HEK293T (cell line): ENCODE measurements around the gene MAGI3.
"Not testable (repeated sequence)": the region's sequence is repeated elsewhere in the genome, so short reads cannot be mapped to it uniquely, and the experiment has no call there.

Source experiments
- CTCF ChIA-PET: fragments of 350-600 bp; formaldehyde crosslinking; extraction: SDS; loops from one replicate; lab custom pipeline; 2021; ENCODE audit warnings: antibody characterized with exemption, inconsistent platforms; lab: Yijun Ruan, JAX
- POLR2A ChIA-PET: fragments of 350-600 bp; formaldehyde crosslinking; extraction: SDS; loops from one replicate; lab custom pipeline; 2020; ENCODE audit warnings: antibody characterized with exemption, inconsistent platforms; lab: Yijun Ruan, JAX
- DNase-seq: peaks from one replicate; pipeline ENCODE4 v3.0.0; 2012; ENCODE audit warnings: mixed read lengths; ENCODE audit errors: extremely low spot score
- ARNT ChIP-seq: fragments of 450-650 bp; IDR thresholded peaks from 2 replicates; pipeline ENCODE4 v1.6.1; 2017; ENCODE audit warnings: mild to moderate bottlenecking
- BHLHE40 ChIP-seq: fragments of 450-650 bp; IDR thresholded peaks from 2 replicates; pipeline ENCODE4 v1.6.1; 2016; ENCODE audit warnings: mild to moderate bottlenecking, moderate library complexity, borderline replicate concordance
- CTBP1 ChIP-seq: fragments of 450-650 bp; IDR thresholded peaks from 2 replicates; pipeline ENCODE4 v1.6.1; 2016; ENCODE audit warnings: borderline replicate concordance
- ELF4 ChIP-seq: fragments of 450-650 bp; IDR thresholded peaks from 2 replicates; pipeline ENCODE4 v1.6.1; 2017; ENCODE audit warnings: antibody characterized with exemption
- FOXA1 ChIP-seq: fragments of 450-650 bp; IDR thresholded peaks from 2 replicates; pipeline ENCODE4 v1.6.1; 2016; ENCODE audit warnings: mild to moderate bottlenecking
- FOXK2 ChIP-seq: fragments of 450-650 bp; IDR thresholded peaks from 2 replicates; pipeline ENCODE4 v1.6.1; 2016; ENCODE audit warnings: mild to moderate bottlenecking
- FOXM1 ChIP-seq: fragments of 450-650 bp; IDR thresholded peaks from 2 replicates; pipeline ENCODE4 v1.6.1; 2017; ENCODE audit warnings: mild to moderate bottlenecking, borderline replicate concordance
- HDGF ChIP-seq: fragments of 450-650 bp; IDR thresholded peaks from 2 replicates; pipeline ENCODE4 v1.6.1; 2017; ENCODE audit warnings: antibody characterized with exemption, borderline replicate concordance
- L3MBTL2 ChIP-seq: fragments of 450-650 bp; conservative IDR thresholded peaks from 2 replicates; pipeline ENCODE4 v1.6.1; 2016; ENCODE audit warnings: mild to moderate bottlenecking
- LEF1 ChIP-seq: fragments of 450-650 bp; IDR thresholded peaks from 2 replicates; pipeline ENCODE4 v1.6.1; 2017; ENCODE audit warnings: mild to moderate bottlenecking, borderline replicate concordance
- NFRKB ChIP-seq: fragments of 450-650 bp; IDR thresholded peaks from 2 replicates; pipeline ENCODE4 v1.6.1; 2016; ENCODE audit warnings: mild to moderate bottlenecking, moderate library complexity
- PKNOX1 ChIP-seq: fragments of 450-650 bp; IDR thresholded peaks from 2 replicates; pipeline ENCODE4 v1.6.1; 2016
- SP1 ChIP-seq: fragments of 450-650 bp; IDR thresholded peaks from 2 replicates; pipeline ENCODE4 v1.6.1; 2017
- SUZ12 ChIP-seq: fragments of 450-650 bp; IDR thresholded peaks from 2 replicates; pipeline ENCODE4 v1.6.1; 2016; ENCODE audit warnings: mild to moderate bottlenecking
- TARDBP ChIP-seq: fragments of 450-650 bp; IDR thresholded peaks from 2 replicates; pipeline ENCODE4 v1.6.1; 2016
- ZNF384 ChIP-seq: fragments of 450-650 bp; IDR thresholded peaks from 2 replicates; pipeline ENCODE4 v1.6.1; 2016

MAGI3 gene

DNA sequence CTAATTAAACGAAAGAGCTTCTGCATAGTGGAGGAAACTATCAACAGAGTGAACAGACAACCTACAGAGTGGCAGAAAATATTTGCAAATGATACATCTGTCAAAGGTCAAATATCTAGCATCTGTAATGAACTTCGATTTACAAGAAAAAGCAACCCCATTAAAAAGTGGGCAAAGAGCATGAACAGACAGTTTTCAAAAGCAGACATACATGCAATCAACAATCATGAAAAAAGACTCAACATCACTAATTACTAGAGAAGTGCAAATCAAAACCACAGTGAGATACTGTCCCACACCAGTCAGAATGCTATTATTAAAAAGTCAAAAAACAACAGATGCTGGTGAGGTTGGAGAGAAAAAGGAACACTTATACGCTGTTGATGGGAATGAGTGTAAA lies 103.2 kb downstream of the MAGI3 start:
- POLR2A ChIA-PET = no interaction called here
- no peak for TF ChIP-seq TARDBP
- no peak for TF ChIP-seq ZNF384
- no peak for TF ChIP-seq FOXK2
- no peak for TF ChIP-seq FOXM1
- TF ChIP-seq SUZ12 = no peak
- TF ChIP-seq FOXA1 = no peak
- TF ChIP-seq L3MBTL2 = no peak
- TF ChIP-seq CTBP1 = no peak
- TF ChIP-seq BHLHE40 = no peak
- TF ChIP-seq NFRKB = no peak
- TF ChIP-seq SP1 = no peak
- no peak for TF ChIP-seq ARNT
- TF ChIP-seq ELF4 = no peak
- no peak for TF ChIP-seq LEF1
- no peak for DNase-seq
- CTCF ChIA-PET = no interaction called here

GRCh38 chr1:113505357-113505756 lies 115.0 kb downstream of the MAGI3 start:
- CTCF ChIA-PET = no interaction called here
- TF ChIP-seq L3MBTL2 (no peak), PKNOX1 (no peak), FOXA1 (no peak), HDGF (no peak), NFRKB (no peak), ARNT (no peak), SP1 (no peak), FOXK2 (no peak), SUZ12 (no peak), CTBP1 (no peak), LEF1 (no peak), BHLHE40 (no peak), FOXM1 (no peak), ZNF384 (no peak), ELF4 (no peak), TARDBP (no peak)
- no peak for DNase-seq
- POLR2A ChIA-PET = no interaction called here

DNA sequence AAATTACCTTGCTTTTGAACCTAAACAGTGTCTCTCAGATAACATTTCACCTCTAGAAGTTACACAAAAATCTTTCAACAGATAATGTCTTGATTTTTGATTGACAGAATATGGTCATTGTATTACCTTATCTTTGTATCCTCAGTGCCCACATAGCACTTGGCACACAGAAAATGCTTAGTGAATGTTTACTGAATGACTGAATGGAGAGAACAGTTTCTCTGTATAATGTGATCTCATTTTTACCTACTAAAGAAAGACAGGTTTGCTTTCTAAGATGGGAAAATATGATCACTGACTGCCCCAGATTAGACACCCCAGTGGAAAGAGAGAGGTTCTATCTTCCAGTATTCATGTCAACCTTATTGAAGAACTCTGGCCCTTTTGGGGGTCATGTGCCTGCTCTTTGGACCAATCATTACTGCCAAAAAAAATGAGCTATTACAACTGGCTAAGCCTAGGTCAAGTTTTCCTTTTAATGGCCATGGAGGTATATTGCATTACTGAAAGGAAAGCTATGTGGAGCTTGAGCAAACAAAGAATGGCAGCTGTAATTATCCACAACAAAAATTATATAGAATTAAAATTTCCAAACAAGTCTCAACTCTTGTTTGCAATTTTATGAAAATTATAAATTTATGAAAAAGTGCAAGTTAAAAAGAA lies 117.4 kb downstream of the MAGI3 start:
- no peak for DNase-seq
- TF ChIP-seq SUZ12 (no peak), HDGF (no peak), FOXK2 (no peak), NFRKB (no peak), FOXM1 (no peak), SP1 (no peak)
- POLR2A ChIA-PET = no interaction called here
- CTCF ChIA-PET = no interaction called here

GRCh38 chr1:113508364-113509164 lies 118.2 kb downstream of the MAGI3 start:
- no peak for DNase-seq
- TF ChIP-seq NFRKB (no peak), FOXK2 (no peak), SP1 (no peak), ZNF384 (no peak), SUZ12 (no peak), FOXM1 (no peak)
- ChIA-PET CTCF (no interaction called here), POLR2A (no interaction called here)

DNA sequence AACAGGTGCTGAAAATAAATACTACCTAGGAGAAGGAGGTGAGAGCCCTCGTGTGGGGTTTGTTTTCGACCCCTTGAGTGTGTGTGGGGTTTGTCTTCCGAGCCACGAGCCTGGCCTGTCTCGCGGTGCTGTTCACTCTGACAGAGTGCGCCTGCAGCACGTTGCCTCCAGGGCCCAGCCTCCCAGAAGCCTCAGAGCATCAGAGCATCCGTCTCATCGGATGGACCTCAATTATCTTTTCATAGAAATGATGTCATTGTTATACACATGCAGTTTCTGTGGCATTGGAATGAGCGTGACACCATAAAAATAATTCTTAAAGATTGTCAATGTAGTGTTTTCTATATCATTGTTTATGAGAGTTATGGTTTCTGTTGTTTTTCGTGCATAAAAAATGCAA lies 119.5 kb downstream of the MAGI3 start:
- DNase-seq, CTCF ChIA-PET, POLR2A ChIA-PET: not testable (repeated sequence)

- TF ChIP-seq LEF1 = no peak
- no peak for TF ChIP-seq HDGF
- TF ChIP-seq FOXM1 = no peak
- no peak for TF ChIP-seq SP1
- TF ChIP-seq PKNOX1 = no peak
- no peak for TF ChIP-seq TARDBP
- no peak for TF ChIP-seq NFRKB
- no peak for TF ChIP-seq CTBP1
- no peak for TF ChIP-seq BHLHE40
- DNase-seq = no peak
- ChIA-PET CTCF (no interaction called here), POLR2A (no interaction called here)
These were observed 121.0 kb downstream of the MAGI3 start for GRCh38 chr1:113511269-113511668.

GRCh38 chr1:113515498-113515897 lies 125.2 kb downstream of the MAGI3 start:
- no peak for DNase-seq
- TF ChIP-seq FOXK2 = no peak
- TF ChIP-seq HDGF = no peak
- TF ChIP-seq L3MBTL2 = no peak
- TF ChIP-seq CTBP1 = no peak
- no peak for TF ChIP-seq SP1
- TF ChIP-seq PKNOX1 = no peak
- no peak for TF ChIP-seq SUZ12
- TF ChIP-seq NFRKB = no peak
- ChIA-PET POLR2A (interaction anchor here (0.6 kb wide), 1 partner anchor 786 kb away, joined by 3 read pairs; no protein-coding TSS in a partner anchor), CTCF (no interaction called here)
